ENCODE results near the gene TPH1. TPM values are rescaled to one million over a fixed set of nuclear protein-coding genes. Genes with fewer than 3 reads are reported as not detected.

The TPH1 gene
- total RNA-seq, 1 experiment from 2014 or later = 0.19 TPM

GRCh38 chr11:18036456-18036855 lies 9.6 kb downstream of the TPH1 start:
- DNase-seq (ENCODE audit: unreplicated experiment) = no peak
- no TSS peak for BruUV-seq (replicated peaks)
- intact Hi-C loops (cut with micrococcal nuclease) = no loop called here
- ChIA-PET POLR2A (no interaction called here), CTCF (no interaction called here)
- Mint-ChIP-seq H3K36me3 (ENCODE audit: insufficient read depth, unreplicated experiment) (no peaks in the 10 kb centered on the region), H3K4me1 (ENCODE audit: insufficient read depth, unreplicated experiment) (no peaks in the 10 kb centered on the region), H3K27me3 (ENCODE audit: insufficient read depth, unreplicated experiment) (peaks cover 16% of the 10 kb centered on the region), H3K9me3 (ENCODE audit: unreplicated experiment) (no peaks in the 10 kb centered on the region), H3K27ac (ENCODE audit: low read depth, unreplicated experiment) (no peak overlapping the region), H3K4me3 (ENCODE audit: unreplicated experiment) (no peak overlapping the region)
- no peak for TF ChIP-seq CTCF (IDR thresholded peaks at IDR 0.05; ENCODE audit: unreplicated experiment)

GRCh38 chr11:18027475-18027874 lies 18.6 kb downstream of the TPH1 start:
- no TSS peak for BruUV-seq (replicated peaks)
- Mint-ChIP-seq H3K9me3 (ENCODE audit: unreplicated experiment) (no peaks in the 10 kb centered on the region), H3K4me3 (ENCODE audit: unreplicated experiment) (no peak overlapping the region), H3K4me1 (ENCODE audit: insufficient read depth, unreplicated experiment) (no peaks in the 10 kb centered on the region), H3K36me3 (ENCODE audit: insufficient read depth, unreplicated experiment) (no peaks in the 10 kb centered on the region), H3K27me3 (ENCODE audit: insufficient read depth, unreplicated experiment) (no peaks in the 10 kb centered on the region), H3K27ac (ENCODE audit: low read depth, unreplicated experiment) (no peak overlapping the region)
- POLR2A ChIA-PET = interaction anchor here (0.9 kb wide), 1 partner anchor 16 kb away, joined by 3 read pairs; no protein-coding TSS in a partner anchor
- CTCF ChIA-PET = no interaction called here
- DNase-seq (ENCODE audit: unreplicated experiment) = no peak
- no peak for TF ChIP-seq CTCF (IDR thresholded peaks at IDR 0.05; ENCODE audit: unreplicated experiment)
- intact Hi-C loops (cut with micrococcal nuclease) = no loop called here

GRCh38 chr11:18022419-18022818 lies 23.6 kb downstream of the TPH1 start:
- no peak for TF ChIP-seq CTCF (IDR thresholded peaks at IDR 0.05; ENCODE audit: unreplicated experiment)
- no peak overlapping the region for H3K4me3 Mint-ChIP-seq (ENCODE audit: unreplicated experiment)
- no peaks in the 10 kb centered on the region for H3K36me3 Mint-ChIP-seq (ENCODE audit: insufficient read depth, unreplicated experiment)
- no peaks in the 10 kb centered on the region for H3K4me1 Mint-ChIP-seq (ENCODE audit: insufficient read depth, unreplicated experiment)
- no TSS peak for BruUV-seq (replicated peaks)
- no peaks in the 10 kb centered on the region for H3K9me3 Mint-ChIP-seq (ENCODE audit: unreplicated experiment)
- intact Hi-C loops (cut with micrococcal nuclease) = no loop called here
- POLR2A ChIA-PET = interaction anchor here (1.0 to 1.2 kb wide), 2 partner anchors 11 to 24 kb away, joined by 3 to 4 read pairs; no protein-coding TSS in a partner anchor
- no peaks in the 10 kb centered on the region for H3K27me3 Mint-ChIP-seq (ENCODE audit: insufficient read depth, unreplicated experiment)
- no peak for DNase-seq (ENCODE audit: unreplicated experiment)
- CTCF ChIA-PET = interaction anchor here (1.1 kb wide), 1 partner anchor 44 kb away, joined by 3 read pairs; no protein-coding TSS in a partner anchor
- H3K27ac Mint-ChIP-seq (ENCODE audit: low read depth, unreplicated experiment) = no peak overlapping the region

GRCh38 chr11:18019650-18020049 lies 26.4 kb downstream of the TPH1 start:
- POLR2A ChIA-PET = no interaction called here
- Mint-ChIP-seq H3K4me1 (ENCODE audit: insufficient read depth, unreplicated experiment) (no peaks in the 10 kb centered on the region), H3K27me3 (ENCODE audit: insufficient read depth, unreplicated experiment) (no peaks in the 10 kb centered on the region), H3K36me3 (ENCODE audit: insufficient read depth, unreplicated experiment) (no peaks in the 10 kb centered on the region), H3K27ac (ENCODE audit: low read depth, unreplicated experiment) (no peak overlapping the region), H3K9me3 (ENCODE audit: unreplicated experiment) (no peaks in the 10 kb centered on the region), H3K4me3 (ENCODE audit: unreplicated experiment) (no peak overlapping the region)
- no TSS peak for BruUV-seq (replicated peaks)
- TF ChIP-seq CTCF (IDR thresholded peaks at IDR 0.05; ENCODE audit: unreplicated experiment) = no peak
- intact Hi-C loops (cut with micrococcal nuclease) = no loop called here
- CTCF ChIA-PET = no interaction called here
- no peak for DNase-seq (ENCODE audit: unreplicated experiment)

Data from MCF 10A (cell line).